Measurements from ENCODE around the gene NLN.

NLN gene

DNA sequence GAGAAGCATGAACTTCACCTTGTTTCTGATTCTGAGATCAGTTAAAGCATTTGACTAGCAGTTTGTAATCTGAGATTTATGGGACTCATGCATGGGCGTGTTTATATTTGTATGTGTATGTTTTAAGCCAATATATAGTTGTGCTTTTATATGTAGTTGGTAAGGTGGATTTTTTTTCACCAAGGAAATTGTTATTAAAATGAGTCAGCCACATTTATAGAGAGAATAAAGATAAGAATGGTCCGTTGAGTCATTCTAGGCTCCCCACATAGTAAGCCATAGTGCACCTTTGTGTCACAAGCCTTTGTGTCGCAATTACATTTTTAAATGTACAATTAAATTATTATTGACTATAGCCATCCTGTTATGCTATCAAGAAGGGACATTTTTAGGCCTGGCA, 89.0 kb downstream of the NLN start (continued):
- TF ChIP-seq MZF1 (tag by site-specific recombination; IDR thresholded peaks at IDR 0.05; ENCODE audit: borderline replicate concordance) (no peak), ZNF10 (tag by site-specific recombination; IDR thresholded peaks at IDR 0.05) (0 out of 2 replicates have a peak, but pooled peaks have one; percentile 20), KLF1 (tag by site-specific recombination; IDR thresholded peaks at IDR 0.05) (no peak; the same call in 1 of the 2 replicates), ZNF776 (tag by site-specific recombination; IDR thresholded peaks at IDR 0.05; ENCODE audit: borderline replicate concordance) (no peak), ZNF184 (tag by site-specific recombination; IDR thresholded peaks at IDR 0.05) (0 out of 2 replicates have a peak, but pooled peaks have one; percentile 55), ZNF785 (tag by site-specific recombination; IDR thresholded peaks at IDR 0.05) (no peak), ZNF692 (tag by site-specific recombination; IDR thresholded peaks at IDR 0.05) (0 out of 2 replicates have a peak, but pooled peaks have one; percentile 23)
- TF ChIP-seq, protein P1, sequence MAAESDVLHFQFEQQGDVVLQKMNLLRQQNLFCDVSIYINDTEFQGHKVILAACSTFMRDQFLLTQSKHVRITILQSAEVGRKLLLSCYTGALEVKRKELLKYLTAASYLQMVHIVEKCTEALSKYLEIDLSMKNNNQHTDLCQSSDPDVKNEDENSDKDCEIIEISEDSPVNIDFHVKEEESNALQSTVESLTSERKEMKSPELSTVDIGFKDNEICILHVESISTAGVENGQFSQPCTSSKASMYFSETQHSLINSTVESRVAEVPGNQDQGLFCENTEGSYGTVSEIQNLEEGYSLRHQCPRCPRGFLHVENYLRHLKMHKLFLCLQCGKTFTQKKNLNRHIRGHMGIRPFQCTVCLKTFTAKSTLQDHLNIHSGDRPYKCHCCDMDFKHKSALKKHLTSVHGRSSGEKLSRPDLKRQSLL (tag by site-specific recombination; IDR thresholded peaks at IDR 0.05) = 0 out of 2 replicates have a peak, but pooled peaks have one; percentile 11
- TF ChIP-seq, protein P2, sequence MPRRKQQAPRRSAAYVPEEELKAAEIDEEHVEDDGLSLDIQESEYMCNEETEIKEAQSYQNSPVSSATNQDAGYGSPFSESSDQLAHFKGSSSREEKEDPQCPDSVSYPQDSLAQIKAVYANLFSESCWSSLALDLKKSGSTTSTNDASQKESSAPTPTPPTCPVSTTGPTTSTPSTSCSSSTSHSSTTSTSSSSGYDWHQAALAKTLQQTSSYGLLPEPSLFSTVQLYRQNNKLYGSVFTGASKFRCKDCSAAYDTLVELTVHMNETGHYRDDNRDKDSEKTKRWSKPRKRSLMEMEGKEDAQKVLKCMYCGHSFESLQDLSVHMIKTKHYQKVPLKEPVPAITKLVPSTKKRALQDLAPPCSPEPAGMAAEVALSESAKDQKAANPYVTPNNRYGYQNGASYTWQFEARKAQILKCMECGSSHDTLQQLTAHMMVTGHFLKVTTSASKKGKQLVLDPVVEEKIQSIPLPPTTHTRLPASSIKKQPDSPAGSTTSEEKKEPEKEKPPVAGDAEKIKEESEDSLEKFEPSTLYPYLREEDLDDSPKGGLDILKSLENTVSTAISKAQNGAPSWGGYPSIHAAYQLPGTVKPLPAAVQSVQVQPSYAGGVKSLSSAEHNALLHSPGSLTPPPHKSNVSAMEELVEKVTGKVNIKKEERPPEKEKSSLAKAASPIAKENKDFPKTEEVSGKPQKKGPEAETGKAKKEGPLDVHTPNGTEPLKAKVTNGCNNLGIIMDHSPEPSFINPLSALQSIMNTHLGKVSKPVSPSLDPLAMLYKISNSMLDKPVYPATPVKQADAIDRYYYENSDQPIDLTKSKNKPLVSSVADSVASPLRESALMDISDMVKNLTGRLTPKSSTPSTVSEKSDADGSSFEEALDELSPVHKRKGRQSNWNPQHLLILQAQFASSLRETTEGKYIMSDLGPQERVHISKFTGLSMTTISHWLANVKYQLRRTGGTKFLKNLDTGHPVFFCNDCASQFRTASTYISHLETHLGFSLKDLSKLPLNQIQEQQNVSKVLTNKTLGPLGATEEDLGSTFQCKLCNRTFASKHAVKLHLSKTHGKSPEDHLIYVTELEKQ (tag by site-specific recombination; IDR thresholded peaks at IDR 0.05; ENCODE audit: borderline replicate concordance) = peak; percentile 59; the same call in 1 of the 2 replicates
- TF ChIP-seq, protein P3, sequence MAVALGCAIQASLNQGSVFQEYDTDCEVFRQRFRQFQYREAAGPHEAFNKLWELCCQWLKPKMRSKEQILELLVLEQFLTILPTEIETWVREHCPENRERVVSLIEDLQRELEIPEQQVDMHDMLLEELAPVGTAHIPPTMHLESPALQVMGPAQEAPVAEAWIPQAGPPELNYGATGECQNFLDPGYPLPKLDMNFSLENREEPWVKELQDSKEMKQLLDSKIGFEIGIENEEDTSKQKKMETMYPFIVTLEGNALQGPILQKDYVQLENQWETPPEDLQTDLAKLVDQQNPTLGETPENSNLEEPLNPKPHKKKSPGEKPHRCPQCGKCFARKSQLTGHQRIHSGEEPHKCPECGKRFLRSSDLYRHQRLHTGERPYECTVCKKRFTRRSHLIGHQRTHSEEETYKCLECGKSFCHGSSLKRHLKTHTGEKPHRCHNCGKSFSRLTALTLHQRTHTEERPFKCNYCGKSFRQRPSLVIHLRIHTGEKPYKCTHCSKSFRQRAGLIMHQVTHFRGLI (tag by site-specific recombination; IDR thresholded peaks at IDR 0.05) = no peak

- H3K36me3 ChIP-seq (ENCODE audit: control insufficient read depth in 2 of 2, insufficient read depth in 1 of 2, low read length in 2 of 2) = peaks cover 3 to 8% of the 10 kb centered on the region in 2 experiments; a peak in 2 of 3 replicates
- CTCF ChIA-PET = no interaction called here
- H3K4me3 ChIP-seq (ENCODE audit: low read depth, low read length) = no peak overlapping the region
- POLR2A ChIA-PET = interaction anchor here (0.6 to 0.9 kb wide), 2 partner anchors 9 to 114 kb away, joined by 3 to 4 read pairs; partner anchors contain the start of gene ERBIN
- no peaks in the 10 kb centered on the region for H3K9me3 ChIP-seq (ENCODE audit: control insufficient read depth, insufficient read depth, low read depth, low read length)
- peaks cover 18% of the 10 kb centered on the region for H3K4me1 ChIP-seq (ENCODE audit: control insufficient read depth, insufficient read depth, low read length)
- H3K27ac ChIP-seq (ENCODE audit: extremely low read depth, low read depth, low read length) = no peak overlapping the region
- no peak for TF ChIP-seq ZNF571 (tag by site-specific recombination; IDR thresholded peaks at IDR 0.05)
- no peak for TF ChIP-seq PATZ1 (tag by site-specific recombination; IDR thresholded peaks at IDR 0.05)
- TF ChIP-seq, protein P4, sequence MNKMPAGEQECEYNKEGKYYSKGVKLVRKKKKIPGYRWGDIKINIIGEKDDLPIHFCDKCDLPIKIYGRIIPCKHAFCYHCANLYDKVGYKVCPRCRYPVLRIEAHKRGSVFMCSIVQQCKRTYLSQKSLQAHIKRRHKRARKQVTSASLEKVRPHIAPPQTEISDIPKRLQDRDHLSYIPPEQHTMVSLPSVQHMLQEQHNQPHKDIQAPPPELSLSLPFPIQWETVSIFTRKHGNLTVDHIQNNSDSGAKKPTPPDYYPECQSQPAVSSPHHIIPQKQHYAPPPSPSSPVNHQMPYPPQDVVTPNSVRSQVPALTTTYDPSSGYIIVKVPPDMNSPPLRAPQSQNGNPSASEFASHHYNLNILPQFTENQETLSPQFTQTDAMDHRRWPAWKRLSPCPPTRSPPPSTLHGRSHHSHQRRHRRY (tag by site-specific recombination; IDR thresholded peaks at IDR 0.05) = no peak
- TF ChIP-seq ZNF2 (tag by site-specific recombination; IDR thresholded peaks at IDR 0.05) = no peak
- no peak for TF ChIP-seq ZNF350 (tag by site-specific recombination; IDR thresholded peaks at IDR 0.05)
- no peak for TF ChIP-seq ZNF23 (tag by site-specific recombination; IDR thresholded peaks at IDR 0.05; ENCODE audit: borderline replicate concordance)
- TF ChIP-seq ZFP3 (tag by site-specific recombination; IDR thresholded peaks at IDR 0.05; ENCODE audit: low read depth) = no peak
- TF ChIP-seq, protein P5, sequence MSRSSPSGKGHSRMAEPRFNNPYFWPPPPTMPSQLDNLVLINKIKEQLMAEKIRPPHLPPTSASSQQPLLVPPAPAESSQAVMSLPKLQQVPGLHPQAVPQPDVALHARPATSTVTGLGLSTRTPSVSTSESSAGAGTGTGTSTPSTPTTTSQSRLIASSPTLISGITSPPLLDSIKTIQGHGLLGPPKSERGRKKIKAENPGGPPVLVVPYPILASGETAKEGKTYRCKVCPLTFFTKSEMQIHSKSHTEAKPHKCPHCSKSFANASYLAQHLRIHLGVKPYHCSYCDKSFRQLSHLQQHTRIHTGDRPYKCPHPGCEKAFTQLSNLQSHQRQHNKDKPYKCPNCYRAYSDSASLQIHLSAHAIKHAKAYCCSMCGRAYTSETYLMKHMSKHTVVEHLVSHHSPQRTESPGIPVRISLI (tag by site-specific recombination; IDR thresholded peaks at IDR 0.05) = no peak
- TF ChIP-seq, protein P6, sequence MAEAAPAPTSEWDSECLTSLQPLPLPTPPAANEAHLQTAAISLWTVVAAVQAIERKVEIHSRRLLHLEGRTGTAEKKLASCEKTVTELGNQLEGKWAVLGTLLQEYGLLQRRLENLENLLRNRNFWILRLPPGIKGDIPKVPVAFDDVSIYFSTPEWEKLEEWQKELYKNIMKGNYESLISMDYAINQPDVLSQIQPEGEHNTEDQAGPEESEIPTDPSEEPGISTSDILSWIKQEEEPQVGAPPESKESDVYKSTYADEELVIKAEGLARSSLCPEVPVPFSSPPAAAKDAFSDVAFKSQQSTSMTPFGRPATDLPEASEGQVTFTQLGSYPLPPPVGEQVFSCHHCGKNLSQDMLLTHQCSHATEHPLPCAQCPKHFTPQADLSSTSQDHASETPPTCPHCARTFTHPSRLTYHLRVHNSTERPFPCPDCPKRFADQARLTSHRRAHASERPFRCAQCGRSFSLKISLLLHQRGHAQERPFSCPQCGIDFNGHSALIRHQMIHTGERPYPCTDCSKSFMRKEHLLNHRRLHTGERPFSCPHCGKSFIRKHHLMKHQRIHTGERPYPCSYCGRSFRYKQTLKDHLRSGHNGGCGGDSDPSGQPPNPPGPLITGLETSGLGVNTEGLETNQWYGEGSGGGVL (tag by site-specific recombination; IDR thresholded peaks at IDR 0.05) = no peak
- TF ChIP-seq ZNF354C (tag by site-specific recombination; IDR thresholded peaks at IDR 0.05; ENCODE audit: borderline replicate concordance, low read depth) = no peak
- no peak for TF ChIP-seq ZNF529 (tag by site-specific recombination; IDR thresholded peaks at IDR 0.05; ENCODE audit: insufficient replicate concordance)
- TF ChIP-seq WT1 (tag by site-specific recombination; IDR thresholded peaks at IDR 0.05) = no peak
Measured at GRCh38 chr5:65811885-65812284, 89.9 kb downstream of the NLN start.
